ENCODE results near the gene STIM2.
"Not testable (repeated sequence)": the region's sequence is repeated elsewhere in the genome, so short reads cannot be mapped to it uniquely, and the experiment has no call there.

Gene STIM2

DNA sequence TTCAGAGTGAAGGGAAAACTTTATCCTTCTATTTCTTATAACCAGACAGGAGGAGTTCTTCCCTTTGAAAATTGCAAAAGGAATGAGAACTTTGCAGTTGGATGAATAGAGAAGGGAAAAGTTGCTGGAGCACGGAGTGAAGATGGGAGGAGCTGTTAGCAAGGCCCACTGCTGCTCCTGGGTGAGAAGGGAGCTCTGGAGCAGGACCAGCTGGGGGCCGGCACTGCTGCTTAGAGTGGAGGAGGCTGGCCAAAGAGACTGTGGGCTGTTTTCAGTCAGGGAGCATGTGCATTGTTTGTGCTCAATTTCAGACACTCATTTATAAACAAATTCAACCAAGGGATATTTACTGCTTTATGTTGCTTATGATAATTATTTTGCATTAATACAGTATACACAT is 164.2 kb downstream of the STIM2 start:
- H3K27ac ChIP-seq, result no peak overlapping the region
- TF ChIP-seq ZFX (IDR thresholded peaks at IDR 0.05) (no peak), CTCF (conservative IDR thresholded peaks at IDR 0.05) (no peak)

DNA sequence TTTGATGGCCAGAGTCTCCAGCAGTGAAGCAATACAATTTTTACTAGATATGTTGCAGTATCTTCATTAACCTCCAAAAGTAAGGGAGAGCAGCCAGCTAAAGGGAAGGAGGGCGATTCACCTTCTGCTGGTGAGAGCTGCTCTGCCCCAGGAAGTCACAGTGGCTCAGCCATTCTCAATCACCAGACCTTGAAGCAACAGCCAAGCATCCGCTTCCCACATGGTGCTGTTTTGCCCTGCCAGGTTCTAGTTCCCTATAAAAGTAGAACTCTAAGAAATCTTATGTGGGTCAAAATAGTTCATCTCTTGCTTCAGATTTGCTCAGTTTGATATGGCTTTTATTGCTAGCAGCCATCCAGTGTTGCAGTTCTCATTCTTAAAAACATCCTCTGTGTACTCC is 166.8 kb downstream of the STIM2 start:
- no peak overlapping the region for H3K27ac ChIP-seq
- TF ChIP-seq CTCF (conservative IDR thresholded peaks at IDR 0.05) (no peak), ZFX (IDR thresholded peaks at IDR 0.05) (no peak)

DNA sequence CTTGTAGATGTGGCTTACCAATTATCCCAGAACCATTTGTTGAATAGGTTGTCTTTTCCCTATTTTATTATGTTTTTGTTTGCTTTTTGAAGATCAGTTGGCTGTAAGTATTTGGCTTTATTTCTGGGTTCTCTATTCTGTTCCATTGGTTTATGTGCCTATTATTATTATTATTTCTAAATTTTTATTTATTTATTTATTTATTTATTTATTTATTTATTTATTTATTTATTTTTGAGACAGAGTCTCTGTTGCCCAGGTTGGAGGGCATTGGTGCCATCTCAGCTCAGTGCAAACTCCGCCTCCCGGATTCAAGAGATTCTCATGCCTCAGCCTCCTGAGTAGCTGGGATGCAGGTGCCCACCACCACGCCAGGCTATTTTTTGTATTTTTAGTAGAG is 174.5 kb downstream of the STIM2 start:
- not testable (repeated sequence) for H3K27ac ChIP-seq

GRCh38 chr4:27040356-27040755 is 179.7 kb downstream of the STIM2 start:
- TF ChIP-seq CTCF (conservative IDR thresholded peaks at IDR 0.05) (no peak), ZFX (IDR thresholded peaks at IDR 0.05) (no peak)
- H3K27ac ChIP-seq, result no peak overlapping the region

DNA sequence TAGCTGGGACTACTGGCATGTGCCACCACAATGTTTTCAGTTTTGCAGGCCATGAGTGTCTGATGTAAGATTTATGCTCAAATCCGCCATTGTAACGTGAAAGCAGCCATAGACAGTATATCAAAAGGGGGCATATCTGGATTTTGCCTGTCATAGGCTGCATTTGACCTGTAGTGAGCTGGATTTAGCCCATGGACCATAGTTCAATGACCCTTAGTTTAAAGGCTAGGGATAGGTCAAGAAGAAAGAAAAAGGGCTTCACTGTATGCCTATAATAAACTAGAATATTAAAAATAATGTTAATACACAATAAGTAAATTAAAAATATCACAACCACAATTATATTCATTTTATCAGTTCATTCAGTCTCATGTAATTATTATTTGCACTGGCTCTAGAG is 181.8 kb downstream of the STIM2 start:
- TF ChIP-seq ZFX (IDR thresholded peaks at IDR 0.05), result no peak
- TF ChIP-seq CTCF (conservative IDR thresholded peaks at IDR 0.05), result no peak
- H3K27ac ChIP-seq, result no peak overlapping the region

DNA sequence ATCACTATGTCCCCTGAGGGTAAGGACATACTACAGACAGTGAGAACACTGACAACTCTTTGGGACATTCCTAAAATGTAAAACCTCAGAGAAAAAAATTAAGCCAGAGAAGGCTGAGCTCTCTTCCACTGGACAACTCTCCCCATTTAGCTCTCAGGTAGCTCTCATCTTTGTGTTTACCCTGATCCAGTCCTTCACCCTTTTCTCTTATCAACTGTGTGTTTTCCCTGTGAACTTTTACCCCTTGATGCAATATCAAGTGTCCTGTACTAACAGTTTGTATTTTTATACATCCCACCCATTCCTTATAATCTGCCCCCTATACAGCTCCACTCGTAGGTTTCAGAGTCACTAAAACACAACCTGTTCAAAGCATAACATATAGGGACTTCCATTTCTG is 182.6 kb downstream of the STIM2 start:
- no peak overlapping the region for H3K27ac ChIP-seq
- TF ChIP-seq CTCF (conservative IDR thresholded peaks at IDR 0.05), result no peak
- no peak for TF ChIP-seq ZFX (IDR thresholded peaks at IDR 0.05)

GRCh38 chr4:27046851-27047250 is 186.2 kb downstream of the STIM2 start:
- H3K27ac ChIP-seq, result no peak overlapping the region
- TF ChIP-seq CTCF (conservative IDR thresholded peaks at IDR 0.05) (no peak), ZFX (IDR thresholded peaks at IDR 0.05) (no peak)

DNA sequence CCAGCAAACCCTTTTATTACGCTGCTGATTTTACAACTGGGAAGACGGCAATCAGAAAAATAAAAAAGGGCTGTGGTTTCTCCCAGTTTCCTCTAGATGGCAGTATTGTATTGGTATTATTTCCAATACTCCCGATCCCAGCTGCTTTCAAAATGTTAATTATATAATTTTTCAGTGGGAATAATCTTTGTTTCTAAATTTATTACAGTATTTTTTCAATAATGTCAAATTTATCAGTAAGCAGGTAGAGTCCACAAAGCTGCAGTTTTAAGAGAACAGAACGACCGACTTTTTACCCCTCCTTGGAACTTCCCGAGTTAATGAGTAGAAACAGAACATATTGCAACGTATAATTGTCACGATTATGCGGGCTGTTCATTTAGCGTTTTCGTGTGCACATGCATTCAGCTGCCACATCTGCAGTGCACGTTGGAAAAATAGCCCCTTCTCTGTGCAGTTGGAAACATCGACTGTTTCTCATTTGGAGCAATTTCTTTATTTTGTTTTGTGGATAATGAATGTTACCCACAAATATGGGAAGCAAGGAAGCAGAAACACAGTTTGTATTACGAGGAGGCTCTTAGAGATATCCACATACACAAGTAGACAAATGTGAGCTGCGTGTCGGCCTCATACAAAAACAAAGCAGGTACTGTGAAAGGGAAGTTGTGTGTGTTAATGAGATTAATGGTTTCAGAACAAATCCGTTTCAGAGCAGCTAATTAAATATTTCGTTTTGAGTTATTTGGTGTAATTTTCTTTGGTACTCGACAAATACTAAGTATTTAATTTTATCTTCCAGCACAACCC is 188.0 kb downstream of the STIM2 start:
- peak; percentile 75 for TF ChIP-seq CTCF (conservative IDR thresholded peaks at IDR 0.05)
- TF ChIP-seq ZFX (IDR thresholded peaks at IDR 0.05), result no peak

More for the DNA sequence above, 188.0 kb downstream of the STIM2 start:
- no peak overlapping the region for H3K27ac ChIP-seq

Measured in C4-2B (cell line).